Keratinocyte (primary cell): ENCODE measurements around the gene FSIP1. TPM values are rescaled to one million over a fixed set of nuclear protein-coding genes. Genes with fewer than 3 reads are reported as not detected.

ENCODE experiments used
- DNase-seq: peaks from one replicate; pipeline ENCODE4 v3.0.0-alpha.2; 2011; ENCODE audit warnings: low read depth, missing footprints, low spot score
- FAIRE-seq: peaks from 2 replicates; lab custom pipeline; 2011; peaks lifted over from hg19 to GRCh38; lab: Jason Lieb, UNC
- H2AFZ ChIP-seq: 2 replicates; pipeline ENCODE4 v1.6.0; 2012; ENCODE audit warnings: low read length, control low read depth, inconsistent platforms; ENCODE audit not compliant: control insufficient read depth
- H3K27ac ChIP-seq: 2 replicates; pipeline ENCODE4 v1.5.1; 2011; ENCODE audit warnings: low read length; ENCODE audit not compliant: control insufficient read depth, insufficient read depth
- H3K27me3 ChIP-seq: 3 replicates; pipeline ENCODE4 v1.6.0; 2011; ENCODE audit warnings: low read length; ENCODE audit not compliant: control insufficient read depth, insufficient read depth; ENCODE audit errors: extremely low read depth
- H3K36me3 ChIP-seq, 2 experiments: 2 replicates in 1 of 2; 3 replicates in 1 of 2; pipeline ENCODE4 v1.5.1; 2011; ENCODE audit warnings: low read length in 2 of 2, mild to moderate bottlenecking in 1 of 2; ENCODE audit not compliant: control insufficient read depth in 2 of 2, insufficient read depth in 2 of 2; ENCODE audit errors: extremely low read depth in 1 of 2
- H3K4me1 ChIP-seq: 3 replicates; pipeline ENCODE4 v1.5.1; 2011; ENCODE audit warnings: low read length; ENCODE audit not compliant: control insufficient read depth, insufficient read depth; ENCODE audit errors: extremely low read depth
- H3K4me2 ChIP-seq: 3 replicates; pipeline ENCODE4 v1.6.0; 2011; ENCODE audit warnings: low read depth, low read length; ENCODE audit not compliant: control insufficient read depth, insufficient read depth; ENCODE audit errors: extremely low read depth
- H3K4me3 ChIP-seq, 3 experiments: fragments of 200-600 bp in 1 of 3; sonication (generic) in 1 of 3; 2 replicates in 2 of 3; 3 replicates in 1 of 3; pipeline ENCODE4 v1.5.1; 2011 to 2016; ENCODE audit warnings: low read length in 3 of 3, mild to moderate bottlenecking in 3 of 3, control low read depth in 2 of 3, inconsistent platforms in 1 of 3, low read depth in 1 of 3, mixed read lengths in 1 of 3, mixed run types in 1 of 3, moderate library complexity in 1 of 3; ENCODE audit not compliant: control insufficient read depth in 2 of 3, insufficient read depth in 2 of 3; ENCODE audit errors: extremely low read depth in 1 of 3
- H3K79me2 ChIP-seq: 2 replicates; pipeline ENCODE4 v1.6.0; 2012; ENCODE audit warnings: low read length; ENCODE audit not compliant: control insufficient read depth, insufficient read depth
- H3K9ac ChIP-seq: 3 replicates; pipeline ENCODE4 v1.6.0; 2011; ENCODE audit warnings: low read length; ENCODE audit not compliant: control insufficient read depth, insufficient read depth; ENCODE audit errors: extremely low read depth
- H3K9me1 ChIP-seq: 3 replicates; pipeline ENCODE4 v1.6.0; 2011; ENCODE audit warnings: low read length; ENCODE audit not compliant: control insufficient read depth, insufficient read depth; ENCODE audit errors: extremely low read depth
- H3K9me3 ChIP-seq: 2 replicates; pipeline ENCODE4 v1.5.1; 2012; ENCODE audit warnings: low read depth, low read length; ENCODE audit not compliant: control insufficient read depth
- H4K20me1 ChIP-seq: 3 replicates; pipeline ENCODE4 v1.6.0; 2011; ENCODE audit warnings: low read length; ENCODE audit not compliant: control insufficient read depth, insufficient read depth; ENCODE audit errors: extremely low read depth
- CTCF ChIP-seq, 3 experiments: IDR thresholded peaks in 1 of 3; conservative IDR thresholded peaks in 1 of 3; optimal IDR thresholded peaks in 1 of 3; 2 replicates in 2 of 3; 3 replicates in 1 of 3; pipeline versions ENCODE3 to v1.5.1; 2011; ENCODE audit warnings: low read length in 3 of 3, mild to moderate bottlenecking in 3 of 3, moderate library complexity in 2 of 3, control low read depth in 1 of 3, inconsistent platforms in 1 of 3; ENCODE audit not compliant: insufficient read depth in 2 of 3; ENCODE audit errors: extremely low read depth in 1 of 3
- EZH2 ChIP-seq: IDR thresholded peaks from one replicate; pipeline ENCODE4 v1.6.1; 2012; ENCODE audit warnings: inconsistent platforms, mild to moderate bottlenecking, low read length, moderate library complexity
- dilution Hi-C: fragments of 300-500 bp; cut with MboI; formaldehyde crosslinking; loops from one replicate; pipeline ENCODE4 v1.7.0; 2020; ENCODE audit warnings: low sequenced_read_pairs; ENCODE audit not compliant: extremely low pct_ligation_motif_present
- polyA plus RNA-seq, 5 experiments: library from polyadenylated mRNA; depleted of rRNA in 3 of 5; stranded (reverse) in 3 of 5; stranded (forward) in 1 of 5; unstranded in 1 of 5; fragments of >200 nt; gene quantifications; 1 replicate in 1 of 5; 2 replicates in 3 of 5; 3 replicates in 1 of 5; pipeline versions ENCODE4 v1.2.1 to v1.2.3, GENCODE V29; 2011 to 2012; ENCODE audit warnings: missing spikeins in 2 of 5, low read depth in 1 of 5, low replicate concordance in 1 of 5

The FSIP1 gene
- polyA plus RNA-seq, 1 donor (not counting 4 experiments of a cell fraction or from before 2014, with no cell fraction given), result 1.5 TPM

GRCh38 chr15:39589193-39589814 is 193.3 kb downstream of the FSIP1 start:
- dilution Hi-C loops, result no loop called here
- H3K9ac ChIP-seq, result no peak overlapping the region
- H3K27ac ChIP-seq, result no peak overlapping the region
- H3K4me3 ChIP-seq, result no peak overlapping the region
- peaks cover 47 to 78% of the 10 kb centered on the region in 2 experiments for H3K36me3 ChIP-seq
- H2AFZ ChIP-seq, result no peak overlapping the region
- no peaks in the 10 kb centered on the region for H3K9me1 ChIP-seq
- peaks cover 70% of the 10 kb centered on the region for H4K20me1 ChIP-seq
- no peaks in the 10 kb centered on the region for H3K9me3 ChIP-seq
- no peaks in the 10 kb centered on the region for H3K79me2 ChIP-seq
- no peak for TF ChIP-seq EZH2
- no peak for TF ChIP-seq CTCF (optimal IDR thresholded peaks at IDR 0.05 in 1 of 3, IDR thresholded peaks at IDR 0.05 in 1 of 3, conservative IDR thresholded peaks at IDR 0.05 in 1 of 3; ENCODE audit: extremely low read depth in 1 of 3, insufficient read depth in 2 of 3, low read length in 3 of 3)
- H3K4me2 ChIP-seq, result no peak overlapping the region
- H3K27me3 ChIP-seq, result no peaks in the 10 kb centered on the region
- FAIRE-seq (peak; percentile 48), DNase-seq (peak; percentile 46)
- no peaks in the 10 kb centered on the region for H3K4me1 ChIP-seq

- Histone ChIP-seq H2AFZ (no peak overlapping the region), H4K20me1 (peaks cover 70% of the 10 kb centered on the region), H3K4me1 (peaks cover 6% of the 10 kb centered on the region), H3K79me2 (peaks cover 5% of the 10 kb centered on the region), H3K9me1 (no peaks in the 10 kb centered on the region), H3K4me3 (no peak overlapping the region), H3K9ac (no peak overlapping the region), H3K27me3 (no peaks in the 10 kb centered on the region), H3K9me3 (no peaks in the 10 kb centered on the region), H3K4me2 (no peak overlapping the region), H3K27ac (no peak overlapping the region), H3K36me3 (peaks cover 46 to 78% of the 10 kb centered on the region in 2 experiments)
- TF ChIP-seq CTCF (optimal IDR thresholded peaks at IDR 0.05 in 1 of 3, IDR thresholded peaks at IDR 0.05 in 1 of 3, conservative IDR thresholded peaks at IDR 0.05 in 1 of 3; ENCODE audit: extremely low read depth in 1 of 3, insufficient read depth in 2 of 3, low read length in 3 of 3) (no peak), EZH2 (no peak)
- peak; percentile 63 for FAIRE-seq
- dilution Hi-C loops, result no loop called here
- DNase-seq, result peak; percentile 41
Measured at GRCh38 chr15:39588531-39589192, 194.0 kb downstream of the FSIP1 start.
